PC-9 (cell line): ENCODE data around the gene PRIMA1. TPM values are rescaled to one million over a fixed set of nuclear protein-coding genes. Genes with fewer than 3 reads are reported as not detected.

Experiments
- BruUV-seq: library from RNA; stranded (reverse); fragments of 400-500 nt; replicated peaks from 2 replicates; lab custom pipeline; 2021; lab: Mats Ljungman, UMichigan
- CTCF ChIA-PET: fragments of 300-600 bp; sonication (Branson Sonifier 250); formaldehyde crosslinking; loops from one replicate; lab custom pipeline; 2022; ENCODE audit warnings: antibody characterized with exemption; lab: Charles Lee
- POLR2A ChIA-PET: fragments of 300-600 bp; sonication (Branson Sonifier 250); formaldehyde crosslinking; loops from one replicate; lab custom pipeline; 2022; ENCODE audit warnings: antibody characterized with exemption; ENCODE audit not compliant: unreplicated experiment; lab: Charles Lee
- DNase-seq, 2 experiments: peaks; one replicate each; pipeline versions ENCODE4 v3.0.0 to v3.0.0-alpha.2; 2015 to 2022; ENCODE audit warnings: mixed read lengths in 1 of 2
- H2AFZ ChIP-seq: fragments of 200-600 bp; sonication (generic); 2 replicates; pipeline ENCODE4 v1.8.1; 2017; ENCODE audit warnings: antibody characterized with exemption
- H3F3A ChIP-seq: fragments of 200-600 bp; sonication (generic); 2 replicates; pipeline ENCODE4 v1.8.1; 2017; ENCODE audit warnings: antibody characterized with exemption, mild to moderate bottlenecking, low read depth; ENCODE audit not compliant: insufficient read depth
- H3K27ac ChIP-seq: fragments of 200-600 bp; sonication (generic); 2 replicates; pipeline ENCODE4 v1.6.1; 2016; ENCODE audit warnings: mixed run types
- H3K27me3 ChIP-seq: fragments of 200-600 bp; sonication (generic); 2 replicates; pipeline ENCODE4 v1.6.1; 2016; ENCODE audit warnings: low read depth, mixed run types; ENCODE audit not compliant: insufficient read depth
- H3K36me3 ChIP-seq: fragments of 200-600 bp; sonication (generic); 2 replicates; pipeline ENCODE4 v1.6.1; 2016; ENCODE audit warnings: low read depth, mixed run types
- H3K4me1 ChIP-seq: fragments of 200-600 bp; sonication (generic); replicated peaks from 2 replicates; pipeline ENCODE4 v1.6.1; 2016; ENCODE audit warnings: mixed run types; ENCODE audit not compliant: insufficient read depth
- H3K4me2 ChIP-seq: fragments of 200-600 bp; sonication (generic); 2 replicates; pipeline ENCODE4 v1.6.1; 2017; ENCODE audit warnings: mixed run types
- H3K4me3 ChIP-seq: fragments of 200-600 bp; sonication (generic); 2 replicates; pipeline ENCODE4 v1.6.1; 2016; ENCODE audit warnings: mixed run types
- H3K79me2 ChIP-seq: fragments of 200-600 bp; sonication (generic); 2 replicates; pipeline ENCODE4 v1.6.1; 2017; ENCODE audit warnings: low read depth, mixed run types
- H3K9me2 ChIP-seq: fragments of 200-600 bp; sonication (generic); 2 replicates; pipeline ENCODE4 v1.8.1; 2017; ENCODE audit warnings: mild to moderate bottlenecking; ENCODE audit not compliant: insufficient read depth
- H3K9me3 ChIP-seq: fragments of 200-600 bp; sonication (generic); 2 replicates; pipeline ENCODE4 v1.8.1; 2016; ENCODE audit warnings: low read depth; ENCODE audit not compliant: insufficient read depth
- H4K20me1 ChIP-seq: fragments of 200-600 bp; sonication (generic); 2 replicates; pipeline ENCODE4 v1.8.1; 2017; ENCODE audit not compliant: insufficient read depth
- EZH2 ChIP-seq: fragments of 200-600 bp; sonication (generic); IDR thresholded peaks from 2 replicates; pipeline ENCODE4 v1.8.0; 2017; ENCODE audit warnings: antibody characterized with exemption, low read depth
- intact Hi-C: fragments of 100-400 bp; cut with micrococcal nuclease; formaldehyde crosslinking; loops from one replicate; pipeline ENCODE4 v1.10.0; 2022; ENCODE audit not compliant: unreplicated experiment
- total RNA-seq: library from RNA; stranded (reverse); gene quantifications from 2 replicates; pipeline ENCODE4 v1.2.3, GENCODE V29; 2021
- TF ChIP-seq, protein P1 (sequence below): fragments of 200-600 bp; sonication (generic); conservative IDR thresholded peaks from 2 replicates; pipeline ENCODE4 v1.6.1; 2017; ENCODE audit warnings: mixed run types, antibody characterized with exemption, mild to moderate bottlenecking, moderate library complexity

The PRIMA1 gene
- total RNA-seq, 1 experiment from 2014 or later = not detected

DNA sequence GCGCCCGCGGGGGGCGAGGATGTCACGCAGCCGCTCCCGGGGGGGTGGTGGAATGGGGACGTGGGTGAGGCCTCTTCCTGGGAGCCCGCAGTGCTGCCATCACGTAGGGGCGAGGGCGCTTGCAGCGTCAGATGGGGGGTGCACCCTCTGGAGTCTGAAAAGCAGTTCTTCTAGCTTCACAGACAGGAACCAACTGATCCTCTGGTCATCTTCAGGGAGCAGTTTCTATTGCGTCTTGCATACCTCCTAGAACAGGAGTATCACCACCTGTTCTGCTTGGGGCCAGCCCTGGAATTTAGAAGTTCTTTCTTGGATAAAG is 36.9 kb upstream of the PRIMA1 start:
- Histone ChIP-seq H3K27ac (no peak overlapping the region), H3K27me3 (peaks cover 50% of the 10 kb centered on the region), H3K9me2 (no peaks in the 10 kb centered on the region), H3K4me1 (no peaks in the 10 kb centered on the region), H3K9me3 (no peaks in the 10 kb centered on the region), H2AFZ (no peak overlapping the region), H4K20me1 (no peaks in the 10 kb centered on the region), H3K79me2 (no peaks in the 10 kb centered on the region), H3F3A (no peaks in the 10 kb centered on the region), H3K36me3 (no peaks in the 10 kb centered on the region), H3K4me3 (no peak overlapping the region), H3K4me2 (no peak overlapping the region)
- DNase-seq = no peak
- TF ChIP-seq, protein P1, sequence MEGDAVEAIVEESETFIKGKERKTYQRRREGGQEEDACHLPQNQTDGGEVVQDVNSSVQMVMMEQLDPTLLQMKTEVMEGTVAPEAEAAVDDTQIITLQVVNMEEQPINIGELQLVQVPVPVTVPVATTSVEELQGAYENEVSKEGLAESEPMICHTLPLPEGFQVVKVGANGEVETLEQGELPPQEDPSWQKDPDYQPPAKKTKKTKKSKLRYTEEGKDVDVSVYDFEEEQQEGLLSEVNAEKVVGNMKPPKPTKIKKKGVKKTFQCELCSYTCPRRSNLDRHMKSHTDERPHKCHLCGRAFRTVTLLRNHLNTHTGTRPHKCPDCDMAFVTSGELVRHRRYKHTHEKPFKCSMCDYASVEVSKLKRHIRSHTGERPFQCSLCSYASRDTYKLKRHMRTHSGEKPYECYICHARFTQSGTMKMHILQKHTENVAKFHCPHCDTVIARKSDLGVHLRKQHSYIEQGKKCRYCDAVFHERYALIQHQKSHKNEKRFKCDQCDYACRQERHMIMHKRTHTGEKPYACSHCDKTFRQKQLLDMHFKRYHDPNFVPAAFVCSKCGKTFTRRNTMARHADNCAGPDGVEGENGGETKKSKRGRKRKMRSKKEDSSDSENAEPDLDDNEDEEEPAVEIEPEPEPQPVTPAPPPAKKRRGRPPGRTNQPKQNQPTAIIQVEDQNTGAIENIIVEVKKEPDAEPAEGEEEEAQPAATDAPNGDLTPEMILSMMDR = no peak
- no peak for TF ChIP-seq EZH2
- CTCF ChIA-PET = no interaction called here
- intact Hi-C loops = no loop called here
- no TSS peak for BruUV-seq
- POLR2A ChIA-PET = no interaction called here

DNA sequence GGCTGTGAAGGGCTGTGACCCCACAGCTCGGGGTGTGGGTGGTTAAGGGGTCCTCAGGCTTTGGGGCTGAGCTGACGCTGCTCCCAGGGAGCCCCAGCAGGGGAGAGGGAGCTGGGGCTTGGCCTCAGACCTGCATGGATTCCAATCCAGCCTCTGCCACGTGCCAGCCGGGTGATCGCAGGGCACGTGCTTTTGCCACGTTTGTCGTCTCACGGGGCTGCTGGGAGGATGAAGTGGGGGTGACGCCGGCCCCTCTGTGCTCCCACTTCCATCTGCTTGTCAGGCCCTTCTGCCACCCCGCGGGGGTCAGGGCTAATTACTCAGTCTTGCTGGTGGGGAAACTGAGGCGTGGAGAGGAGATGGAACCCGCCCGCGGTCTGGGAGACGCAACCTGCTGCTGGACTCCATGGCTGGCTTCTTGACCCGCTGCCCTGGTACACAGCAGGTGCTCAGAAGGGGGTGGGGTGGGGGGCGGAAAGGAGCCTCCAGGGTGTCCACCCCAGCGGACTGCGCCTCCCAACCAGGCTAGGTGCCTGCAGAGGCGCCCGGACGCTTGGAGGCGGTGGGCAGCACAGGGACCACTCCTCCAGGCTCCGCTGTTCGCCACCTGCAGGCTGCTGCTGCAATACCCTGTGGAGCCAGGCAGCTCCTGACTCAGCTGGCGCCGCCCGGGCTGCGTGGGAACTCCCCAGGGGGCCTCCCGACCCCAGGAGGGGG is 36.4 kb upstream of the PRIMA1 start:
- H3K79me2 ChIP-seq = no peaks in the 10 kb centered on the region
- no peak overlapping the region for H3K27ac ChIP-seq
- TF ChIP-seq, protein P1 = no peak
- TF ChIP-seq EZH2 = no peak
- no peaks in the 10 kb centered on the region for H3K36me3 ChIP-seq
- no peaks in the 10 kb centered on the region for H3K9me2 ChIP-seq
- no TSS peak for BruUV-seq
- no peaks in the 10 kb centered on the region for H3K4me1 ChIP-seq
- H3K4me2 ChIP-seq = no peak overlapping the region
- H2AFZ ChIP-seq = no peak overlapping the region
- intact Hi-C loops = no loop called here
- H3K4me3 ChIP-seq = no peak overlapping the region
- DNase-seq = no peak
- POLR2A ChIA-PET = no interaction called here
- peaks cover 50% of the 10 kb centered on the region for H3K27me3 ChIP-seq
- CTCF ChIA-PET = no interaction called here
- no peaks in the 10 kb centered on the region for H3K9me3 ChIP-seq
- H4K20me1 ChIP-seq = no peaks in the 10 kb centered on the region
- H3F3A ChIP-seq = no peaks in the 10 kb centered on the region

DNA sequence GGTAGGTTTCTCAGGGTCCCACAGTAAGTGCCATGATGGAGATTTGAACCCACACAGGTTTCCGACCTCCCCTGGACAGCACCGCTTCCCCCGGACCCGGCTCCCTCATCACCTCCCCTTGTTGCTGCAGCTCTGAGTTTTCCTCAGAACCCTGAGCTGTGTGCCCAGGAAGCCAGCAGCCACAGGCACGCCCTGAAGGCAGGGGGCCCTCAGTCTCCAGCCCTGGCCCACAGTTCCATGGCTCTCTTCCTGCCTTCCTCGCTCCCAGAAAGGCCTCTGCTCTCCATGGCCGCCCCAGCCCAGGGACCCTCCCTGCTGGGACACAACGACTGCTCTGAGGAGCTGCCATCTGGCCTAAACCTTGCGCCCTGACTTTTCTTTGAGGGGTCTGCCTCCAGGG is 35.8 kb upstream of the PRIMA1 start:
- Histone ChIP-seq H3K27ac (no peak overlapping the region), H4K20me1 (no peaks in the 10 kb centered on the region), H3F3A (no peaks in the 10 kb centered on the region), H2AFZ (no peak overlapping the region), H3K79me2 (no peaks in the 10 kb centered on the region), H3K4me3 (no peak overlapping the region), H3K36me3 (no peaks in the 10 kb centered on the region), H3K4me1 (no peaks in the 10 kb centered on the region), H3K9me2 (no peaks in the 10 kb centered on the region), H3K9me3 (no peaks in the 10 kb centered on the region), H3K27me3 (peaks cover 47% of the 10 kb centered on the region), H3K4me2 (no peak overlapping the region)
- TF ChIP-seq, protein P1 = no peak
- TF ChIP-seq EZH2 = no peak
- ChIA-PET POLR2A (no interaction called here), CTCF (no interaction called here)
- no peak for DNase-seq
- BruUV-seq = no TSS peak
- intact Hi-C loops = no loop called here
